ENCODE measurements around the gene NOX3.
"Not testable (repeated sequence)": the region's sequence is repeated elsewhere in the genome, so short reads cannot be mapped to it uniquely, and the experiment has no call there.

NOX3 gene

GRCh38 chr6:155466539-155466938 lies 10.9 kb upstream of the NOX3 start:
- no peak for DNase-seq

- no peak for DNase-seq
These were observed 5.9 kb upstream of the NOX3 start for GRCh38 chr6:155461556-155461955.

GRCh38 chr6:155454471-155454870 lies 1.2 kb downstream of the NOX3 start:
- DNase-seq, result no peak

- no peak for DNase-seq
These were observed 1.6 kb downstream of the NOX3 start for GRCh38 chr6:155454008-155454407.

- no peak for DNase-seq
These were observed 3.1 kb downstream of the NOX3 start for GRCh38 chr6:155452576-155452975.

GRCh38 chr6:155451530-155451929 lies 4.1 kb downstream of the NOX3 start:
- not testable (repeated sequence) for DNase-seq

- no peak for DNase-seq
These were observed 5.4 kb downstream of the NOX3 start for GRCh38 chr6:155450240-155450581.

- DNase-seq, result no peak
These were observed 6.0 kb downstream of the NOX3 start for GRCh38 chr6:155449450-155450239.

- DNase-seq, result no peak
These were observed 6.8 kb downstream of the NOX3 start for GRCh38 chr6:155448668-155449449.

- no peak for DNase-seq
These were observed 7.7 kb downstream of the NOX3 start for GRCh38 chr6:155447949-155448348.

- no peak for DNase-seq
These were observed 10.4 kb downstream of the NOX3 start for GRCh38 chr6:155444952-155445903.

- no peak for DNase-seq
These were observed 11.3 kb downstream of the NOX3 start for GRCh38 chr6:155444120-155444917.

GRCh38 chr6:155443168-155443567 lies 12.5 kb downstream of the NOX3 start:
- no peak for DNase-seq

GRCh38 chr6:155442562-155442961 lies 13.1 kb downstream of the NOX3 start:
- no peak for DNase-seq

GRCh38 chr6:155441112-155441465 lies 14.6 kb downstream of the NOX3 start:
- no peak for DNase-seq

- DNase-seq, result no peak
These were observed 15.1 kb downstream of the NOX3 start for GRCh38 chr6:155440398-155441111.

GRCh38 chr6:155439376-155439775 lies 16.3 kb downstream of the NOX3 start:
- DNase-seq, result no peak

GRCh38 chr6:155436981-155437749 lies 18.5 kb downstream of the NOX3 start:
- DNase-seq, result no peak

GRCh38 chr6:155434829-155435423 lies 20.7 kb downstream of the NOX3 start:
- DNase-seq, result no peak

- no peak for DNase-seq
These were observed 21.5 kb downstream of the NOX3 start for GRCh38 chr6:155434096-155434495.

- no peak for DNase-seq
These were observed 23.3 kb downstream of the NOX3 start for GRCh38 chr6:155432293-155432692.

Measured in activated CD8-positive, alpha-beta memory T cell treated with anti-CD3 and anti-CD28 coated beads, Interleukin-2, amount 50 U/mL, for 48 hours (primary cell).